Measurements from ENCODE around the gene THBS1. TPM values are rescaled to one million over a fixed set of nuclear protein-coding genes. Genes with fewer than 3 reads are reported as not detected.

The THBS1 gene
- polyA plus RNA-seq, 1 donor = 50.9 TPM

DNA sequence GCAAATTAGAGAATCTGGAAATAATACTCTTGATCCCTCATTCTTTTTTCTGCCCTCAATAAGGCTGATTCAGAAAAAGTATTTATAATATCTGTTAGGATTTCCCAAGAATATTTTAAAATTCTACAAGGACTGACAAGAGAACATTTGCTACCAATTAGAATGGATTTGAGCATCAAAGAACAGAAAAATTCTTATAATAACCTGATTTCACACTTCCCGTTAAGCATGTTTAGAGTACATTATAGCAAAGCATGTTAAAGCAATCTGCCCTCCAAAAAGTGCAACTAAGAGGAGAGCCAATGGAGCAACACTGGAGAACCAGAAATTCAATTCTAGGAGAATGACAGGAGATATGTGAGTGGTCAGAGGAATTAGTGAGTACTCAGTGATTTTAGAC is 57.2 kb downstream of the THBS1 start:
- DNase-seq = no peak

DNA sequence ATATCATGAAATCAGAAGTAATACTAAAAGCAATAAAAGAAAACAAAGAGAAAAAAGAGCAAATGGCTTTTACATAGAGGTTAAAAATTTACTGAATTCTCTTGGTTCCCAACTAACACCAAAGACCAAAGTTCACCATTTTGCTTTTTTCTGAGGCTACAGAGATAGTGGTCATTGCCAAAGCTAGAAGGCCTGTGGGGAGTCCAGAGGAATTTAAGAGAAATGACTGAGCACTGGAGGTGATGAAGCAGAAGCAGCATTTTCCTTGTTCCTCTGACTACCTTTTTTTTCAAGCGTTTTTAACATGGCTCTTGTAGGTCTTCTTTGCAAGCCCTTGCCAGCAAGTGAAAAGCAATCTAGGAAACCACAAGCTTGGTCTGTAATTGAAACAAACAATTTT is 58.2 kb downstream of the THBS1 start:
- no peak for DNase-seq

DNA sequence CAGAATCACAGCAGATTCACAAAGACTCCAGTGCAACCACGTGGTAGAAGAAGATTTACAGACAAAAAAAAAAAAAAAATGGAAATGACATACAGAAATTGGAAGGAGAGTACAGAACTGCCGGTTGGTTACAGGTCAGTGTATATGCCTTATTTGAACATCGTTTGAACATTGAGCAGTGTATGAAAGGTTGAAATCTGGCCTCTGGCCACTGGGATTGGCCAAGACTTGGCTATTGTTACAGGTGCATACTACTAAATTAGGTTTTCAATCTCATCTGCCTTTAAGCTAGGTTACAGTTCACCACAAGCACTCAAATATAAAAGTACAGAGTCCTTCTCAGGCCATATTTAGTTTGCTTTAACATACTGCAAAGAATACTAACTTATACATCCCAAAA is 59.8 kb downstream of the THBS1 start:
- no peak for DNase-seq

DNA sequence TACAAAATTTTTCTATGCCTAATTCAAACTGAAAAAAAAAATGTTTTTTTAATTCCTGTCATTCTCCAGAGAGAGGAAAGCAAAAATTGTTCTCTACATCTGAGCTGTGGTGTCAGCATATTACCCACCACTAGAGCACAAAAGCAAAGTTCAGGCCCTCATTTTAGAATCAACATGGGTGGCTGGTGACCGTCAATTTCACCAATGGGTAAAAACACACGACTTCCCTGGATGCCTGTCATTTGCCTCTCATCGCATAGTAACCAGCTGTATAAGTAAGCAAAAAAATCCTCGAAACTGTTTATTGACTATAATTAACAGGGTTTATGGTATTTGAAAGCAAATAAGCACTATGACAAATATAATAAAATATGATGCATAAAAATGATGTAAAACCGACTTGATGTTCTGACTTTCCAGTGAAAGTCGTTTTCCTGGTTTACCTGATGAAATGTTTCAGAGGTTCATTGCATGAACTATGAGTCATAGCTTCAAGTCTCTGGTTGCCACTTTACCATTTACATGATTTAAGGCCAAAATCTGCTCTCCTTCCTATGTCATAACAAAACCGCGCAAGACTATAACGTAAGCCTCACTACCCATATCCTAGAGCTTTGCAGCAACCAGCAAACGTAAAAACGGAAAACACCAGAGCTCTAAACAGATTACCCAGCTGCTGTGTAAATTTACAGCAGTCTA is 60.5 kb downstream of the THBS1 start:
- DNase-seq = no peak

DNA sequence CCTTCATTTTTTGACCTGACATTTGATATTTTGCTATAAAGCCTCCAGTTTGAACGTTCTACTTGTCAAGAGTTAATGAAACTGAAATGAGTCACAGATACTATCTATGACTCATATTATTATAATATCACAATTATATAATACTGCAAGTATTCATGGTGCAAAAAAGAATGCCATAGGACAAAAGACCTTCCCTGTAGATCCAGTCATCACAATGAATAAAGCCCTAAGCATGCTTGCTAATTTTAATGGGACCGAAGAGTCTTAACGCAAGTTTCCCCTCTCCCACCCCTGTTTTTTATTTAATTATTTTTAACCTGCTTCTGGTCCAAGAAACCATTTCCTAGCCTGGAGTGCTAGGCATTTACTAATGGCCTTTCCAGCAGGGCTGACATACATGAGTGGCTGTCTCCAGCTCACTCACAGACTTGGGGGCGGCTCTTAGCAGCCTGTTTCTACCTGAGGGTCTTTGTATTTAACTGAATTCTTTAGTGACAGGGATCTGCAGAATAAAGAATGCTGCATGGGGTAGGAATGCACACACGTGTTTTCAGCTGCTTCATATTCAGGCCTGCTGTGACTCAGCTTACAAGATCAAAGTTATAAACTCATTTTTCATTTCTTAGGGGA is 61.2 kb downstream of the THBS1 start:
- DNase-seq = no peak

DNA sequence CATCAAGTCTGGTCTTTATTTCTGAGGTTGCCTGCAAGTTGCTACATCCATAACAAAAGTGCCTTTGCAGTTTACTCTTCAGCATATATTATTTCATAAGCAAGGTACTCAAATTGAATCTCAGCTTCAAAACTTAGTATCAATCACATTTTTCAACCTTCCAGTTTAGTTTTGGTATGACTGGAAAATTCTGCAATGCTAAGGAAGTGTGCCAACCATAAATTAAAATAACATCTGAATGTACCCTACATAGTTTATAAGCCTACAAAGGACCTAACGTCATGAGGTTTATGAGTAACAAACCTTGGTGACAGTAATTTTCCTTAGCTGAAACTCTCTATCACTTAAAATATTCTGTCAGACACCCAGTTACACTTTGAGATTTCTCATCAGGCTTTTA is 62.8 kb downstream of the THBS1 start:
- DNase-seq = no peak

DNA sequence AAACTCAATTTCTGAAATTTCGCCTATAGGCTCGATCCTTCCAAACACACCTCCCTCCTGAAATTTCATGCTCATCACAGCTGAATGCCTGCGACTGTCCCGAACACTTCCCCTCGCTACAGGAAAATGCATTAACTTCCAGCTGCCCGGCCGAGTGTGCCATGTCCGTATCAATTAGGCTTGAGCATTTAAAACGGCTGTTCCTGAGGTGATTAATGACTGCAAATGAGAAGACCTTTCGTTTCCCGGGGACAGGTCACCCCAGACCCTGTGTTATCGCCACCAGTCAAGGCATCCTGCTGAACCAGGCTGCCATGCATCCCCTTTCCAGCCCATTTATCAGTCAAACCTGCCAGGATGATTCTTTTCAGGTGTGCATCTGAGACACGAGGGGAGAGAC is 63.3 kb downstream of the THBS1 start:
- DNase-seq = no peak

DNA sequence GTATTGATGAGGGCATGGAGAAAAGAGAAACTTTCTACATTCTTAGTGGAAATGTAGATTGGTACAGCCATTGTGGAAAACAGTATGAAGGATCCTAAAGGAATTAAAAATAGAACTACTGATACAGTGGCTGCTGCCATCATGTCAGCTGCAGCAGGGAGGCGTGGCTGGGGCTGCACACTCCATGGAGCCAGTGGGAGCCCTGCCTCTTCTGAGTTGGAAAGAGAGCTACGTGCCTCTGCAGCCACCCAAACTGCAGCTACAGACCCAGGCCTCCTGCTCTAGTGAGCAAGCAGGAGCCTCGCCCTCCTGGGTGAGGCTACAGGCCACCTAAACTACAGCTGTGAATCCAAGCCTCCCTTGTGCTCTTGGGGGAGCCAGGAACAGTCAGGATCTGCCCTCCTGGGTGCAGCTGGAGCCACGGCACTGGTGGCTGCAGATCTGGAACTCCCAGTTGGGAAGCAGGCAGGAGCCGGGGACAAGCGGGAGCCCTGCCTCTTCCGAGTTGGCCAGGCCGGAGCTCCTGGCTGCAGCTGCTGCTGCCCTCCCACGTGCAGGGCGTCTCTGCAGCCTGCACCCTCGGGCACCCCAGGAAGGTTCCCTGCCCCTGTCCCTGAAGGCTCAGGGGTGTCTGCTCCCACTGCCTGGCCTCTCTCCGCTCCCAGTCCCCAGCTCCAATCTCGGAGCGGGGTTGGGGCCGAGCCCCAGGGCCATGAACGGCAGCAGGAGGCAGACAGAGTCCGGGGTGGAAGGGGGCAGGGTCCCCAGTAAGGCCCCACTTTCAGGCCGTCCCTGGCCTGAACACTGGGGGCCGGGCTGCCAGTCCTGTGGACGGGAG is 64.5 kb downstream of the THBS1 start:
- DNase-seq = no peak

DNA sequence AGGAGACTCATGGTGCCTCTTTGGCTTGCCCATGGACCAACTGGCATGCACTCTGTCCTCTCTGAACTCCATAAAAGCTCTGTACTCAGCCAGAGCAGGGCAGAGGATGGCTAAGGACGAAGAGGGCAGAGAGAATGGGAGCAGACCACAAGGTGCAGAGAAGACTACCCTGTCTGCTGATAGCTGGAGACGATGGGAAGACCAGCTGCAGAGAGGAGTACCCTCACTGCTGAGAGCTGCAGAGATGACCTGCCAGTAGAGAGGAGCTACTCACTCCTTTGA is 65.0 kb downstream of the THBS1 start:
- no peak for DNase-seq

DNA sequence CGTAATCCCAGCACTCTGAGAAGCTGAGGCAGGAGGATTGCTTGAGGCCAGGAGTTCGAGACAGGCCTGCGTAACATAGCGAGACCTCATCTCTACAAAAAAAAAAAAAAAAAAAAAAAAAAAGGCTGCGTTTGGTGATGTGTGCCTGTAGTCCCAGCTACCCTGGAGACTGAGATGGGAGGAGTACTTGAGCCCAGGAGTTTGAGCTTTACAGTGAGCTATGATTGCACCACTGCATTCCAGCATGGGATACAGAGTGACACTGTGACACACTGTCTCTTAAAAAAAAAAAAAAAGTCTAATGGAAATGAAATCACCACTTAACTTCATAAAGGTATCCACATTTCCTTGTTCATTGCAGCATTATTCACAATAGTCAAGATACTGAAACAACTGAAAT is 65.5 kb downstream of the THBS1 start:
- no peak for DNase-seq

Other genes with a start within 250 kb of the THBS1 start
- 0.94 TPM for gene FSIP1, start 201.8 kb downstream of the THBS1 start, polyA plus RNA-seq (ENCODE audit: insufficient read length)